HG03139 (cell line): Measurements from ENCODE around the gene USP16.

Source experiments
- ATAC-seq: cut with Tn5 transposase; IDR thresholded peaks from one replicate; pipeline ENCODE4 v1.9.1; 2021; ENCODE audit not compliant: unreplicated experiment

USP16 gene

DNA sequence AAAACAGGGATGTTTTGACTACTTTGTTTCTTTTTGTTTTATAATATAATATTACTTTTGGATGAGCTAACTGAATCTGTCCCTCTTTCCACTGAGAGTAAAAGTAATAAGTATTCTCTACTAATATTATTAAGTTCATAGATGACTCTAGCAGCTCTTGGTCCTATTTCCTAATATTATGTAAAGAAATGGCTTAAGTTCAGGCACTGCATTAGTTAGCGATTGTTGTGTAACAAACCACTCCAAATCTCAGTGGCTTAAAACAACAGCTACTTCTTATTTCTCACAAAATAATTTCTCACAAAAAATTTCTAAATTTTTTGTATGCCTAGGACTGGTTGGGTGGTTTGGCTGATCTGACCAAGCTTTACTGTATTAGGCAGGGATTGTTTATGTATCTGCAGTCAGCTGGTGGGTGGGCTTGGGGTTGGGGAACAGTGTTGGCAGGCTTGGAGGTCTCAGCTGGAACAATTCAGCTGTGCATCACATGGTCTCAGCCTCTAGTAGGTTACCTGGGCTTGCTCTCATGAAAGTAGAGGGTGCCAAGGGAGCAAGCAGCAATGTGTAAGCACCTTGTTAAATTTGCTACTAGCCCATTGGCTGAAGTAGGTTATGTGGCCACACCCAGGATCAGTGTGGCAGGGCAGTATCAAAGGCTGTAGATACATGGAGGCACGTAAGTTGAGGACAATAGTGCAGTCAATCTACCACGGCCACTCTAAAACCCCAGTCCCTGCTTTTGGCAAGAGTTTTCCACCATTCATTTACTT lies 57.8 kb downstream of the USP16 start:
- ATAC-seq: no peak

DNA sequence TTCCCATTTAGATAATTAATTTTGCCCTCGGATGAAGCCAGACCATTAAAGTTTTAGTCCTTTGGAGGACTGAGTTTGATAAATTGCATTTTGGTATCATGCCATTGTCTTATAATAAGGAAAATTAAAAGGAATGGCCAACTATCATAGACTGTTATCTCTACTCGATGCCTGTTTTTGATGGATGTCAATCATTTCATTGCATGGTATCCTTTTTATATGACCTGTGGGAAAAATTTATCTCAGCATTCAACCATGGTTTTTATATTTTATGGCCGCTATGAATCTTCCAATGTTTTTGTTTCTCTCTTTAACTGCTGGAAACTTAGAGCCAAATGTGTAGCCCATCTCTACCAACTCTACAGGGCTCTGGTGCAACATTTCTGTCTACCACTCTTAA lies 58.8 kb downstream of the USP16 start:
- ATAC-seq: no peak

DNA sequence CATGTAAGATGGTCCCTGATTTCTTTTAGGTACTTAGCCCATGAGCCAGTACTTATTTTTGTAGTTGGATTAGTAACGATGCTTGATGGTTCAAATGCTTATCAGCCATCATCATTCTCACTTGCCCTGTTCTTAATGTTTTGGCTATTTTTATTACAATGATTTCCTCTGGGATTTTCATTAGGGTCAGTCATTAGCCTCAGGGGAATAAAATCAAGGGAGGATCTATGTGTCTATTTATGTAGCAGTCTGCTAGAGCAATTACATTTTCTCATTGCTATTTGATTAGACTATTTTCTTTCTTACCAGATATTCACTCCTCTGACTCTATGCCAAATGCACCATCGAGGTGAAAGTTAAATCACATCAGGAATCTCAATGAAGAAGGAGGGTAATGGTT lies 59.9 kb downstream of the USP16 start:
- no peak for ATAC-seq

DNA sequence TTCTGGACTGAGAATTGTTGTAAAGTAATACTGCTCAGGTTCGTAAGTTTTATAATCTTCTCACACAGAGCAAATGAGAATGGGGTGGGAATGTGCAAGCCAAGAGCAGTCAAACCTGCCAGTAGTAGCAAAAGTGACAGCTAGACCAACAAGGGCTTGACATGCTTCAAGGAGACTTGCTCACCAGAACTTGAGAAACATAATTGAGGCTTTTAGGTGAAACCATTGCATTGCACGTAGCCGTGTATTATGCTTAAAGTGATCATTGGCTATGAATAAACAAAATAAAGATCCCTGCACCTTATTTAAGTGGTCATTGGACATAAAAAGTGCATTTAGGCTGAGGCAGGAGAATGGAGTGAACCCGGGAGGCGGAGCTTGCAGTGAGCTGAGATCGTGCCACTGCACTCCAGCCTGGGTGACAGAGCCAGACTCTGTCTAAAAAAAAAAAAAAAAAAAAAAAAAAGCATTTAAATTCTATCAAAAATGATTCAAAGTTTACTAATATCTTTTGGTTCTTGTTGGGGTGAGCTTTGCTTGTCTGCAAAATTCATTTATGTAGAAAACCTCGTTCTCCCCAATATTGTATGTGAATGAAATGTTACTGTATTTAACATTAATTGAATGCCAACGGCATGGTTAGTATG lies 60.8 kb downstream of the USP16 start:
- ATAC-seq: no peak

DNA sequence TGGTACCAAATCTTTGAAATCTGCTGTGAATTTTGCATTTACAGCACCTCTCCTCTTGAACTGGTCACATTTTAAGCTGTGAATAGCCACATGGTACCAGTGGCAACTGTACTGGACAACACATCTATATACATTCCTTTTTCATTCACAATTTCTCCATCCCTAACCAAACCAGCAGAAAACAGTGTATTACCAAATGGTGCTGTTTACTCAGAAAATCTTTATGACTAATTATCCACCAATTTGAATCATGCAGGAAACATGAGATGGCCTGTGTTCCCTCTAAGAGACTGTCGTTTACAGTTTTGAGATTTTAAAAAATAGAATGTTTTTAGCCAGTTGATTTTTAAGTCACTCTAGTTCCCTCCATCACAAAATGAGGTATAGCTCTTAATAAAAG lies 66.6 kb downstream of the USP16 start:
- no peak for ATAC-seq

DNA sequence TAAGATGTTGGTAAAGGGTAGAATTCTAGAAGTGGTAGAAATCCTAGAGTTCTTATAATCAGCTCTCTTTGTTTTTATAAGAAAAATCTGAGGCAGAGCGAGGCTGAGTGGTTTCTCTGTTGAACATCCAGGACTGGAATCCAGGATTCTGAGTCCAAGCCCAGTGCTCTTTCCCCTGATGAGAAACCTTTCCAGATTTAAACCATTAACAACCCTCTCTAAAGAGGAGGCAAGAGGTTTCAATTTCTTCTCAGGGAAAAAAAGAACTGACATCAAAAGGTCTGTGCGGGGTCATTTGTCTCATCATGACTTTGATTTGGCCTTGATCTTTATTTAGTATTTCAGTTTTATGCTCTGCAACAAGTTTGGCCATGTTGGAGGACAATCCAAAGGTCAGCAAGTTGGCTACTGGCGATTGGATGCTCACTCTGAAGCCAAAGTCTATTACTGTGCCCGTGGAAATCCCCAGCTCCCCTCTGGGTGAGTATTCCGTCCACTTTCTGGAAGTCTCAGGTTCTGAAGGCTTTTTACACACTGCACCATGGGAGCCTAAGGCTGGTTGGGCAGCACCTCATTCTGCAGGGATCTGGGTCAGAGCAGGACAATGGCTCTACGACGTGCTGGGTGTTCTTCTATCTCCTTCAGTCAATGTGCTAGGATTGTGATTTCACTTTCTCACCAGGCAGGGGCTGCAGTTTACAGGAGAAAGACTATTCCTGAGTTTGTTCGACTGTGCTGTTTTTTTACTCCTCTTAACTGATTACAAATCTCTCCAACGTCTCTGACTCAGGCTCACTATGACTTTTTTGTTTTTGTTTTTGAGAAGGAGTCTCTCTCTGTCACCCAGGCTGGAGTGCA lies 67.9 kb downstream of the USP16 start:
- no peak for ATAC-seq

DNA sequence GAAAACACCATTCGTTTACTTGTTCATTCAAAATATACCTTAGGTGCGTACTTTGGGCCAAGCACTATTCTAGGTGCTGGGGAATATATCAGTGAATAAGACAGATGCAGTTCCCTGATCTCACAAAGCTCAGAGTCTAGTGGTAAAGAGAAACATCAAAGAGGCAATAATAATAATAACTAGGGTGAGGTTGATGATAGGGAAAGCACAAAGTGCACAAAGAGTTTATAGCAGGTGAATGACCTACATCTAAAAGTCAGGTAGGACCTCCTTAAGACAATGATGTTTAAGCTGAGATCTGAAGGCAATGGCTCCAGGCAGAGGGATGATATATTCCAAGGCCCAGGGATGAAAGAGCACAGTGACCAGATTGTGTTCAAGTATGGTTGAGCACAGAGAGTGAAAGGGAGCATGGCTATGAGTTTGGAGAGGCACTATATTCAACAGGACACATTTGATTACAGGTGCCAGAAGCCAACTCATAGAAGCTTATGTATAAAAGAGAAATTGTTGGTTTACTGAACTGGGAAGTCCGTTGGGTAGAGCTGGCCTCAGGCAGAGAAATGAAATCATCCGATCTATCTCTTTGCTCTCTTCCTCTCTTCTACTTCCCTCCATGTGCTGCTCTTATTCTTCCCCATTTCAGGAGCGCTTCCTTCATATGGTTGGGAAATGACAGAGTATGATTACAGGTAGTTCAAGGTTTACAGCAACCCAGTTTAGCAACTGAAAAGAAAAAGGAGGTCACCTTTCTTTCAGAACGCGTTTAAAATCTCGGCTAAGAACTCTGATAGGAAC lies 71.9 kb downstream of the USP16 start:
- ATAC-seq: no peak

DNA sequence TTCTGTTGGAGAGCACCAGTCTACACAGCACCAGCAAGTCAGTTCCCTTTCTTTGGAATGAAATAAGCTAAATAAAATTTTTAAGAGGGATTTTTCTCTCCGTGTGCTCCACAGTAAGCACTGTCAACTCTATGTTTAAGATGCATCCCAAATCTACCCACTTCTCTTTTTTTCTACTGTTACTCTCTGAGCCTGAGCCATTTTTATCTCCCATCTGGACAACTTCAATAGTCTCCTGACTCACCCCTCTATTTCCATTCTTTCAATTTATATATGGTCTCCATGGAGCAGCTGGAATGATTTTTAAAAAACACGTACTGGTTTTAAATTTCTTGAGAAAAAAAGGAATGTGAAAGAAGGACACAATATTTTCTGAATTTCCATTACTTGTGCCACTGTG lies 73.7 kb downstream of the USP16 start:
- no peak for ATAC-seq

DNA sequence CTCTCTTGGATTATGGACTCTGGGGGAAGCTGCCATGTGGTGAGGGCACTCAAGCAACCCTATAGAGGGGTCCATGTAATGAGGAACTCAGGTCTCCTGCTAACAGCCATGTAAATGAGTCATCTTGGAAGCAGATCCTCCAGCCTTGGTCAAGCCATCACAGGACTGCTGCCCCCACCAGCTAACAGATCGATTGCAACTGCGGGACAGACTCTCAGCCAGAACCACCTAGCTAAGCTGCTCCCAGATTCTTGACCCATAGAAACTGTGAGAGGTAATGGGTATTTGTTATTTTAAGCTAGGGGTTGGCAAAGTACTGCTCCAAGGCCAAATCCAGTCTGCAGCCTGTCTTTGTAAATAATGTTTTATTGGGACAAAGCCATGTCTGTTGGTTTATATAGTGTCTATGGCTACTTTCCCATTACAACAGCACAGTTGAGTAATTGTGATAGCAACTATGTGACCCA lies 78.4 kb downstream of the USP16 start:
- no peak for ATAC-seq
